Activated CD4-positive, alpha-beta T cell treated with anti-CD3 and anti-CD28 coated beads, Interleukin-2, amount 10 ng/mL, durations not matched to agents 7 days and 5 days (primary cell): ENCODE results near the gene COQ5. TPM values are rescaled to one million over a fixed set of nuclear protein-coding genes. Genes with fewer than 3 reads are reported as not detected.
A peak's percentile ranks its signal among the peaks of the same experiment; 100 is the strongest.
"Not testable (repeated sequence)": the region's sequence is repeated elsewhere in the genome, so short reads cannot be mapped to it uniquely, and the experiment has no call there.

ENCODE experiments used
- CTCF ChIA-PET: fragments of 350-600 bp; sonication (Branson Sonifier 250); formaldehyde crosslinking; loops from one replicate; lab custom pipeline; 2021; ENCODE audit warnings: antibody characterized with exemption; lab: Charles Lee
- POLR2A ChIA-PET: fragments of 350-600 bp; sonication (Branson Sonifier 250); formaldehyde crosslinking; loops from one replicate; lab custom pipeline; 2021; ENCODE audit warnings: antibody characterized with exemption; lab: Charles Lee
- DNase-seq: peaks from one replicate; pipeline ENCODE4 v3.0.0-alpha.2; 2020
- H3K27ac Mint-ChIP-seq: one replicate; pipeline ENCODE4 v1.8.0; 2021; ENCODE audit warnings: mild to moderate bottlenecking, moderate library complexity, mixed read lengths
- H3K27me3 Mint-ChIP-seq: one replicate; pipeline ENCODE4 v1.8.0; 2021; ENCODE audit warnings: mixed read lengths
- H3K36me3 Mint-ChIP-seq: one replicate; pipeline ENCODE4 v1.8.0; 2021; ENCODE audit warnings: low read depth, mixed read lengths
- H3K4me1 Mint-ChIP-seq: one replicate; pipeline ENCODE4 v1.8.0; 2021; ENCODE audit warnings: mixed read lengths
- H3K4me3 Mint-ChIP-seq: one replicate; pipeline ENCODE4 v1.8.0; 2021; ENCODE audit warnings: mild to moderate bottlenecking, moderate library complexity, mixed read lengths
- H3K9me3 Mint-ChIP-seq: one replicate; pipeline ENCODE4 v1.8.0; 2021; ENCODE audit warnings: mixed read lengths
- total RNA-seq, 2 experiments: library from RNA; stranded (reverse); gene quantifications; one replicate each; pipeline ENCODE4 v1.2.3, GENCODE V29; 2021

COQ5 gene
- total RNA-seq, 2 experiments from 2014 or later, result 25.5 to 27.9 TPM

GRCh38 chr12:120538281-120539156, 9.6 kb upstream of the COQ5 start:
- ChIA-PET POLR2A (no interaction called here), CTCF (interaction anchor here (0.9 to 2.3 kb wide), 5 partner anchors 10 to 108 kb away, joined by 3 to 7 read pairs (median 6); partner anchors contain the start of genes COQ5 and POP5)
- no peaks in the 10 kb centered on the region for H3K27me3 Mint-ChIP-seq
- no peak for DNase-seq
- peaks cover 67% of the 10 kb centered on the region for H3K36me3 Mint-ChIP-seq
- H3K9me3 Mint-ChIP-seq, result no peaks in the 10 kb centered on the region
- H3K27ac Mint-ChIP-seq, result peak overlapping the region; percentile 81
- peak overlapping the region; percentile 97 for H3K4me3 Mint-ChIP-seq
- peaks cover 60% of the 10 kb centered on the region for H3K4me1 Mint-ChIP-seq

GRCh38 chr12:120537856-120538220, 8.9 kb upstream of the COQ5 start:
- DNase-seq, result no peak
- H3K27me3 Mint-ChIP-seq, result no peaks in the 10 kb centered on the region
- H3K4me3 Mint-ChIP-seq, result peak overlapping the region; percentile 97
- H3K4me1 Mint-ChIP-seq, result peaks cover 62% of the 10 kb centered on the region
- ChIA-PET POLR2A (no interaction called here), CTCF (interaction anchor here (0.6 to 2.3 kb wide), 6 partner anchors 9 to 109 kb away, joined by 3 to 7 read pairs (median 6); partner anchors contain the start of genes COQ5 and POP5)
- H3K27ac Mint-ChIP-seq, result peak overlapping the region; percentile 76
- peaks cover 66% of the 10 kb centered on the region for H3K36me3 Mint-ChIP-seq
- H3K9me3 Mint-ChIP-seq, result no peaks in the 10 kb centered on the region

DNA sequence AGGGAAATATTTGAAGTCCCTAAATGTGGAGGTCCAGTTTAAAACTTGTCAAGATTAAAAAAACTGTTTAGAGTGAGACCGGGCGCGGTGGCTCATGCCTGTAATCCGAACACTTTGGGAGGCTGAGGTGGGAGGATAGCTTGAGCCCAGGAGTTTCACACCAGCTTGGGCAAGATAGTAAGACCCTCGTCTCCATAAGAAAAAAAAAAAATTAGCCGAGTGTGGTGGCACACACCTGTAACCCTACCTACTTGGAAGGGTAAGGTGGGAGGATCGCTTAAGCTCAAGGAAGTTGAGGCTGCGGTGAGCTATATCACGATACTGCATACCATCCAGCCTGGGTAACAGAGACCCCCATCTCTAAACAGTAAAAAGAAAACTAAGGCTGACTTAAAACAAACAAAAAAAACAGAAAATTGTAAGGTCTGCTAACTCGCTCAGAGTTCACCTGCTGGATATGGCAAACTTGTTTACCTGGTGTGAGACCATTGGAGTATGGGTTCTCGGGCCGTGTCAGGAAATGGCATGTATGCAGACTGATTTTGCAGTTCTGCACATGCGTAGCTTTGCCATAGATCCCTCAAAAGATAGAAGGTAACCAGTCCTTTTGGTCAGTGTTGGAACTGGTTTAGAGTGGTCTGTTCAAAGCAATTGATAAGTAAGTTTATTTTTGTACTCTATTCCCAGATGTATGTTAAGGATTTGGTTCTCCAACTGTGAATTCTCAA, 7.3 kb upstream of the COQ5 start:
- H3K27ac Mint-ChIP-seq, result peak overlapping the region; percentile 88
- POLR2A ChIA-PET, result no interaction called here
- peaks cover 57% of the 10 kb centered on the region for H3K36me3 Mint-ChIP-seq

DNA sequence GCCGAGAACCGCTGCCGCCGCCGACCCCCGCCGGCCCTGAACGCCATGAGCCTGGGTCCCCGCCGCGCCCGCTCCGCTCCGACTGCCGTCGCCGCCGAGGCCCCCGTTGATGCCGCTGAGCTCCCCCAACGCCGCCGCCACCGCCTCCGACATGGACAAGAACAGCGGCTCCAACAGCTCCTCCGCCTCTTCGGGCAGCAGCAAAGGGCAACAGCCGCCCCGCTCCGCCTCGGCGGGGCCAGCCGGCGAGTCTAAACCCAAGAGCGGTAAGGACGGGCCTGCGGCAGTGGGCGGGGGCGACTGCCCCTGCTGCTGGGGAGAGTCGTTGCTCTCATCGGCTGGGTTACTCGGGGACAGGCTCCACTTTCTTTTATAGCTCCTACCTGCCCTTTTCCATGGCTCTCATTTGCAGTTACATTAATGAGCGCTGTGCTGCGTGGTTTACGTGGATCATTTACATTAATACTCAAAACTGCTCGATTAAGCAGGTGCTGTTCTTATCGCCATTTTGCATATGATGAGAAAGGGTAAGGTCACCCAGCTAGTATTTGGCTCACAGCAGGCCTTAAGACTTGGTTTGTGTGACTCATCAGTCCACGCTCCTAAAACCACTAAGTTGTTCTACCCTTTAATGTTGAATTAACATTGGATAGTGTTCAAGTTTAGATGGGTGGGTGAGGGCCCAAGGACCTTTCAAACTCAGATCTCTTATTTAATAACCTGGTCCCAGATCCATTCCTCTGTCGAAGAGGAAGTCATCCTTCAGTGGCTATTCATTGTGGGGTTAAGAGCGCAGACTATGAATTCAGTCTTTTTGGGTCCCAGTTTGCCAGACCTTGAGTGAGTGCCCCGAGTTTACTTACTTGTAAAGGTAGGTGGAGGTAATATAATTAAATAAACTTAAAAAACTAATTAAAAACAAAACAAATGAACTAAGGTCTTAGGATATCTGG, 6.0 kb upstream of the COQ5 start:
- H3K4me1 Mint-ChIP-seq, result peaks cover 60% of the 10 kb centered on the region
- H3K4me3 Mint-ChIP-seq, result peak overlapping the region; percentile 97
- peaks cover 46% of the 10 kb centered on the region for H3K36me3 Mint-ChIP-seq
- CTCF ChIA-PET, result interaction anchor here (0.6 to 3.0 kb wide), 2 partner anchors 9 to 16 kb away, joined by 3 to 8 read pairs; no protein-coding TSS in a partner anchor
- no peaks in the 10 kb centered on the region for H3K9me3 Mint-ChIP-seq
- POLR2A ChIA-PET, result no interaction called here
- no peaks in the 10 kb centered on the region for H3K27me3 Mint-ChIP-seq
- DNase-seq, result peak; percentile 50
- H3K27ac Mint-ChIP-seq, result peak overlapping the region; percentile 96

More for the DNA sequence above, 7.3 kb upstream of the COQ5 start:
- DNase-seq, result peak; percentile 55
- Mint-ChIP-seq H3K9me3 (no peaks in the 10 kb centered on the region), H3K27me3 (no peaks in the 10 kb centered on the region), H3K4me3 (peak overlapping the region; percentile 97), H3K4me1 (peaks cover 63% of the 10 kb centered on the region)
- CTCF ChIA-PET, result interaction anchor here (0.8 to 3.0 kb wide), 4 partner anchors 7 to 69 kb away, joined by 3 to 8 read pairs (median 6); partner anchors contain the start of gene COQ5

DNA sequence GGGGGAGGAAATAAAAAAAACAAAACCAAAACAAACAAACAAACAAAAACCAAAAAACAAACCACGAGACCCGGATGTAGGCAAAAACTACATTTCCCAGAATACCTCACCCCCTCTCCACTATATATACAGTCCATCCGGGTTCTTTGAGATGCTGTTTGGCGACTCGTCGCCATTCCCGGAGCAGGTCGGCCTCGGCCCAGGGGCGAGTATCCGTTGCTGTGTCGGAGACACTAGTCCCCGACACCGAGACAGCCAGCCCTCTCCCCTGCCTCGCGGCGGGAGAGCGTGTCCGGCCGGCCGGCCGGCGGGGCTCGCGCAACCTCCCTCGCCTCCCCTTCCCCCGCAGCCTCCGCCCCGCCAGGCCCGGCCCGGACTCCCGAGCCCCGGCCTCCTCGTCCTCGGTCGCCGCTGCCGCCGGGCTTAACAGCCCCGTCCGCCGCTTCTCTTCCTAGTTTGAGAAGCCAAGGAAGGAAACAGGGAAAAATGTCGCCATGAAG, 5.3 kb upstream of the COQ5 start, which contains the start of gene RNF10:
Gene RNF10 (plus strand): TSS at position 154 of the 500 bp plus-strand sequence. CDS start 456 bp downstream, outside the sequence.
- ChIA-PET POLR2A (no interaction called here), CTCF (interaction anchor here (0.6 to 3.0 kb wide), 2 partner anchors 8 to 16 kb away, joined by 3 to 8 read pairs; no protein-coding TSS in a partner anchor)
- no peaks in the 10 kb centered on the region for H3K27me3 Mint-ChIP-seq
- H3K27ac Mint-ChIP-seq, result peak within 1 kb of the TSS; percentile 96
- peaks cover 42% of the 10 kb centered on the region for H3K36me3 Mint-ChIP-seq
- DNase-seq, result peak; percentile 84
- no peaks in the 10 kb centered on the region for H3K9me3 Mint-ChIP-seq
- peaks cover 61% of the 10 kb centered on the region for H3K4me1 Mint-ChIP-seq
- H3K4me3 Mint-ChIP-seq, result peak within 1 kb of the TSS; percentile 97

GRCh38 chr12:120532701-120533238, 3.8 kb upstream of the COQ5 start:
- H3K9me3 Mint-ChIP-seq, result no peaks in the 10 kb centered on the region
- no peak overlapping the region for H3K4me3 Mint-ChIP-seq
- H3K4me1 Mint-ChIP-seq, result peaks cover 56% of the 10 kb centered on the region
- H3K27me3 Mint-ChIP-seq, result no peaks in the 10 kb centered on the region
- H3K36me3 Mint-ChIP-seq, result peaks cover 30% of the 10 kb centered on the region
- H3K27ac Mint-ChIP-seq, result peak overlapping the region; percentile 50
- ChIA-PET POLR2A (no interaction called here), CTCF (interaction anchor here (0.6 to 1.2 kb wide), 3 partner anchors 14 to 36 kb away, joined by 3 read pairs; no protein-coding TSS in a partner anchor)
- DNase-seq, result peak; percentile 30

- Mint-ChIP-seq H3K36me3 (peaks cover 13% of the 10 kb centered on the region), H3K4me3 (peak overlapping the region; percentile 100), H3K4me1 (peaks cover 38% of the 10 kb centered on the region), H3K27ac (peak overlapping the region; percentile 9)
- CTCF ChIA-PET, result interaction anchor here (0.7 to 1.8 kb wide), 2 partner anchors 38 to 125 kb away, joined by 5 read pairs; no protein-coding TSS in a partner anchor
- H3K9me3 Mint-ChIP-seq, POLR2A ChIA-PET, H3K27me3 Mint-ChIP-seq, DNase-seq: not testable (repeated sequence)
Observed at GRCh38 chr12:120530418-120530761, 1.4 kb upstream of the COQ5 start.

GRCh38 chr12:120529641-120530417, 871 bp upstream of the COQ5 start:
- Mint-ChIP-seq H3K27ac (peak overlapping the region; percentile 99), H3K27me3 (no peaks in the 10 kb centered on the region), H3K9me3 (no peaks in the 10 kb centered on the region), H3K4me1 (peaks cover 38% of the 10 kb centered on the region), H3K4me3 (peak overlapping the region; percentile 100), H3K36me3 (peaks cover 8% of the 10 kb centered on the region)
- ChIA-PET CTCF (interaction anchor here (0.7 to 1.8 kb wide), 5 partner anchors 10 to 125 kb away, joined by 3 to 5 read pairs (median 4); no protein-coding TSS in a partner anchor), POLR2A (no interaction called here)
- DNase-seq, result no peak

- Mint-ChIP-seq H3K9me3 (no peaks in the 10 kb centered on the region), H3K27ac (no peak overlapping the region), H3K27me3 (no peaks in the 10 kb centered on the region), H3K4me1 (peaks cover 6% of the 10 kb centered on the region), H3K4me3 (no peak overlapping the region), H3K36me3 (peaks cover 6% of the 10 kb centered on the region)
- POLR2A ChIA-PET, result interaction anchor here (0.6 kb wide), 1 partner anchor 132 kb away, joined by 6 read pairs; no protein-coding TSS in a partner anchor
- no peak for DNase-seq
- CTCF ChIA-PET, result interaction anchor here (1.7 kb wide), 1 partner anchor 11 kb away, joined by 4 read pairs; no protein-coding TSS in a partner anchor
Observed at GRCh38 chr12:120522568-120522967, 6.4 kb downstream of the COQ5 start.

DNA sequence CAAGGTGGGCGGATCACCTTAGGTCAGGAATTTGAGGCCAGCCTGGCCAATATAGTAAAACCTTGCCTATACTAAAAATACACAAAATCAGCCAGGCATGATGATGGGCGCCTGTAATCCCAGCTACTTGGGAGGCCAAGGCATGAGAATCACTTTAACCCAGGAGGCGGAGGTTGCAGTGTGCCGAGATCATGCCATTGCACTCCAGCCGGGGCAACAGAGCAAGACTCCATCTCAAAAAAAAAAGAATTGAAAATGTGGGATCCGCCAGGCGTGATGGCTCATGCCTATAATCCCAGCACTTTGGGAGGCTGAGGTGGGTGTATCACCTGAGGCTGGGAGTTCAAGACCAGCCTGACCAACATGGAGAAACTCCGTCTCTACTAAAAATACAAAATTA, 9.6 kb downstream of the COQ5 start:
- H3K4me1 Mint-ChIP-seq, POLR2A ChIA-PET, DNase-seq, H3K27ac Mint-ChIP-seq, H3K4me3 Mint-ChIP-seq, H3K27me3 Mint-ChIP-seq, H3K9me3 Mint-ChIP-seq, H3K36me3 Mint-ChIP-seq: not testable (repeated sequence)
- CTCF ChIA-PET, result interaction anchor here (1.0 kb wide), 1 partner anchor 19 kb away, joined by 3 read pairs; no protein-coding TSS in a partner anchor
